Astrocyte (in vitro differentiated cells and primary cell): ENCODE results near the gene SLC45A1. TPM values are rescaled to one million over a fixed set of nuclear protein-coding genes. Genes with fewer than 3 reads are reported as not detected.

Source experiments
- DNase-seq: peaks from one replicate; pipeline ENCODE4 v3.0.0-alpha.2; 2010; ENCODE audit warnings: low read depth
- FAIRE-seq: peaks from 2 replicates; lab custom pipeline; 2011; peaks lifted over from hg19 to GRCh38; lab: Jason Lieb, UNC
- H2AFZ ChIP-seq: 2 replicates; pipeline ENCODE4 v1.6.0; 2012; ENCODE audit warnings: low read depth, low read length, inconsistent platforms
- H3K27ac ChIP-seq: 2 replicates; pipeline ENCODE4 v1.5.1; 2011; ENCODE audit warnings: low read depth, low read length, inconsistent platforms
- H3K27me3 ChIP-seq: 2 replicates; pipeline ENCODE4 v1.6.0; 2011; ENCODE audit warnings: low read length, inconsistent platforms; ENCODE audit not compliant: insufficient read depth
- H3K36me3 ChIP-seq: 2 replicates; pipeline ENCODE4 v1.5.1; 2011; ENCODE audit warnings: low read length, inconsistent platforms; ENCODE audit not compliant: insufficient read depth
- H3K4me1 ChIP-seq: 2 replicates; pipeline ENCODE4 v1.5.1; 2011; ENCODE audit warnings: low read length, inconsistent platforms; ENCODE audit not compliant: insufficient read depth
- H3K4me2 ChIP-seq: 2 replicates; pipeline ENCODE4 v1.6.0; 2012; ENCODE audit warnings: low read length, inconsistent platforms
- H3K4me3 ChIP-seq: 2 replicates; pipeline ENCODE4 v1.5.1; 2011; ENCODE audit warnings: low read depth, mild to moderate bottlenecking, low read length, inconsistent platforms; ENCODE audit not compliant: insufficient read depth
- H3K79me2 ChIP-seq: 2 replicates; pipeline ENCODE4 v1.6.0; 2012; ENCODE audit warnings: mild to moderate bottlenecking, low read length, inconsistent platforms; ENCODE audit not compliant: insufficient read depth
- H3K9ac ChIP-seq: 2 replicates; pipeline ENCODE4 v1.6.0; 2012; ENCODE audit warnings: mild to moderate bottlenecking, low read length, inconsistent platforms
- H3K9me3 ChIP-seq: 2 replicates; pipeline ENCODE4 v1.5.1; 2012; ENCODE audit warnings: low read depth, mild to moderate bottlenecking, low read length, inconsistent platforms; ENCODE audit not compliant: insufficient read depth
- H4K20me1 ChIP-seq: 2 replicates; pipeline ENCODE4 v1.6.0; 2012; ENCODE audit warnings: low read length, inconsistent platforms; ENCODE audit not compliant: insufficient read depth
- H3K27ac Mint-ChIP-seq: one replicate; pipeline ENCODE4 v1.8.0; 2021; ENCODE audit warnings: mild to moderate bottlenecking, mixed read lengths; ENCODE audit not compliant: unreplicated experiment
- H3K27me3 Mint-ChIP-seq: one replicate; pipeline ENCODE4 v1.8.0; 2021; ENCODE audit warnings: low read depth, mixed read lengths; ENCODE audit not compliant: unreplicated experiment
- H3K36me3 Mint-ChIP-seq: one replicate; pipeline ENCODE4 v1.8.0; 2021; ENCODE audit warnings: low read depth, mixed read lengths; ENCODE audit not compliant: unreplicated experiment
- H3K4me1 Mint-ChIP-seq: one replicate; pipeline ENCODE4 v1.8.0; 2021; ENCODE audit warnings: low read depth, mixed read lengths; ENCODE audit not compliant: unreplicated experiment
- H3K4me3 Mint-ChIP-seq: one replicate; pipeline ENCODE4 v1.8.0; 2021; ENCODE audit warnings: mild to moderate bottlenecking, moderate library complexity, mixed read lengths; ENCODE audit not compliant: unreplicated experiment
- H3K9me3 Mint-ChIP-seq: one replicate; pipeline ENCODE4 v1.8.0; 2021; ENCODE audit warnings: mild to moderate bottlenecking, mixed read lengths; ENCODE audit not compliant: unreplicated experiment
- CTCF ChIP-seq: IDR thresholded peaks from 2 replicates; pipeline ENCODE4 v1.5.1; 2011; ENCODE audit warnings: low read depth, mild to moderate bottlenecking, inconsistent platforms, low read length, moderate library complexity; ENCODE audit not compliant: insufficient read depth
- EZH2 ChIP-seq: IDR thresholded peaks from 2 replicates; pipeline ENCODE4 v1.6.1; 2012; ENCODE audit warnings: mild to moderate bottlenecking, low read length, inconsistent platforms; ENCODE audit not compliant: insufficient read depth
- total RNA-seq: library from RNA; stranded (reverse); gene quantifications from 2 replicates; pipeline ENCODE4 v1.2.1, GENCODE V29; 2021

Gene SLC45A1
- total RNA-seq, 1 donor from 2014 or later = 0.95 TPM

GRCh38 chr1:8390707-8391106 is 72.8 kb downstream of the SLC45A1 start:
- H3K27ac Mint-ChIP-seq = no peak overlapping the region
- DNase-seq (no peak), FAIRE-seq (no peak)
- Histone ChIP-seq H4K20me1 (peaks cover 24% of the 10 kb centered on the region), H3K9ac (no peak overlapping the region), H3K36me3 (peaks cover 3% of the 10 kb centered on the region), H2AFZ (no peak overlapping the region), H3K9me3 (no peaks in the 10 kb centered on the region), H3K4me1 (peaks cover 14% of the 10 kb centered on the region), H3K79me2 (peaks cover 74% of the 10 kb centered on the region), H3K27me3 (no peaks in the 10 kb centered on the region), H3K27ac (no peak overlapping the region), H3K4me3 (no peak overlapping the region), H3K4me2 (no peak overlapping the region)
- H3K4me1 Mint-ChIP-seq = peaks cover 39% of the 10 kb centered on the region
- H3K27me3 Mint-ChIP-seq = no peaks in the 10 kb centered on the region
- H3K36me3 Mint-ChIP-seq = peaks cover 8% of the 10 kb centered on the region
- no peak for TF ChIP-seq EZH2
- TF ChIP-seq CTCF = no peak
- no peak overlapping the region for H3K4me3 Mint-ChIP-seq
- no peaks in the 10 kb centered on the region for H3K9me3 Mint-ChIP-seq

GRCh38 chr1:8392522-8392921 is 74.6 kb downstream of the SLC45A1 start:
- Histone ChIP-seq H3K79me2 (peaks cover 61% of the 10 kb centered on the region), H4K20me1 (peaks cover 24% of the 10 kb centered on the region), H3K4me3 (no peak overlapping the region), H2AFZ (no peak overlapping the region), H3K9me3 (no peaks in the 10 kb centered on the region), H3K36me3 (peaks cover 3% of the 10 kb centered on the region), H3K4me2 (no peak overlapping the region), H3K27ac (no peak overlapping the region), H3K4me1 (peaks cover 31% of the 10 kb centered on the region), H3K9ac (no peak overlapping the region), H3K27me3 (no peaks in the 10 kb centered on the region)
- FAIRE-seq = no peak
- H3K9me3 Mint-ChIP-seq = no peaks in the 10 kb centered on the region
- H3K4me3 Mint-ChIP-seq = no peak overlapping the region
- H3K27ac Mint-ChIP-seq = no peak overlapping the region
- peaks cover 50% of the 10 kb centered on the region for H3K4me1 Mint-ChIP-seq
- no peak for TF ChIP-seq CTCF
- no peak for TF ChIP-seq EZH2
- peaks cover 8% of the 10 kb centered on the region for H3K36me3 Mint-ChIP-seq
- no peaks in the 10 kb centered on the region for H3K27me3 Mint-ChIP-seq
- no peak for DNase-seq
